Measurements from ENCODE around the gene DCDC2C.

The DCDC2C gene

GRCh38 chr2:3709225-3709624 lies 5.8 kb downstream of the DCDC2C start:
- no peak for DNase-seq (ENCODE audit: low read depth)

- no peak for DNase-seq (ENCODE audit: low read depth)
These were observed 9.0 kb downstream of the DCDC2C start for GRCh38 chr2:3712424-3712823.

GRCh38 chr2:3712831-3713503 lies 9.6 kb downstream of the DCDC2C start:
- DNase-seq (ENCODE audit: low read depth): no peak

GRCh38 chr2:3718679-3719078 lies 15.3 kb downstream of the DCDC2C start:
- no peak for DNase-seq (ENCODE audit: low read depth)

- DNase-seq (ENCODE audit: low read depth): no peak
These were observed 21.6 kb downstream of the DCDC2C start for GRCh38 chr2:3725002-3725401.

GRCh38 chr2:3725458-3726250 lies 22.3 kb downstream of the DCDC2C start:
- DNase-seq (ENCODE audit: low read depth): no peak

- no peak for DNase-seq (ENCODE audit: low read depth)
These were observed 23.1 kb downstream of the DCDC2C start for GRCh38 chr2:3726511-3726910.

GRCh38 chr2:3727397-3728045 lies 24.1 kb downstream of the DCDC2C start:
- no peak for DNase-seq (ENCODE audit: low read depth)

- no peak for DNase-seq (ENCODE audit: low read depth)
These were observed 25.0 kb downstream of the DCDC2C start for GRCh38 chr2:3728104-3729054.

- no peak for DNase-seq (ENCODE audit: low read depth)
These were observed 25.7 kb downstream of the DCDC2C start for GRCh38 chr2:3729055-3729448.

GRCh38 chr2:3729786-3730185 lies 26.4 kb downstream of the DCDC2C start:
- no peak for DNase-seq (ENCODE audit: low read depth)

GRCh38 chr2:3730646-3731045 lies 27.3 kb downstream of the DCDC2C start:
- DNase-seq (ENCODE audit: low read depth): no peak

- DNase-seq (ENCODE audit: low read depth): no peak
These were observed 28.5 kb downstream of the DCDC2C start for GRCh38 chr2:3731829-3732228.

- no peak for DNase-seq (ENCODE audit: low read depth)
These were observed 32.7 kb downstream of the DCDC2C start for GRCh38 chr2:3736112-3736511.

GRCh38 chr2:3737128-3737527 lies 33.8 kb downstream of the DCDC2C start:
- DNase-seq (ENCODE audit: low read depth): no peak

GRCh38 chr2:3738454-3738853 lies 35.1 kb downstream of the DCDC2C start:
- DNase-seq (ENCODE audit: low read depth): no peak

- no peak for DNase-seq (ENCODE audit: low read depth)
These were observed 35.9 kb downstream of the DCDC2C start for GRCh38 chr2:3739313-3739712.

- DNase-seq (ENCODE audit: low read depth): no peak
These were observed 38.0 kb downstream of the DCDC2C start for GRCh38 chr2:3741396-3741795.

GRCh38 chr2:3741867-3742602 lies 38.7 kb downstream of the DCDC2C start:
- DNase-seq (ENCODE audit: low read depth): no peak

GRCh38 chr2:3742743-3743508 lies 39.6 kb downstream of the DCDC2C start:
- no peak for DNase-seq (ENCODE audit: low read depth)

All from stimulated activated CD8-positive, alpha-beta memory T cell treated with anti-CD3 and anti-CD28 coated beads, Interleukin-12 subunit alpha, Interleukin-12 subunit beta, amount 100 ng/mL, for 1 hour (primary cell).